Measurements from ENCODE around the gene SHROOM3. TPM values are rescaled to one million over a fixed set of nuclear protein-coding genes. Genes with fewer than 3 reads are reported as not detected.

The SHROOM3 gene
- polyA plus RNA-seq, 1 donor from 2014 or later: 2.7 TPM

- Histone ChIP-seq H3K79me2 (replicated peaks; ENCODE audit: insufficient read depth, low read length) (peaks cover 89% of the 10 kb centered on the region), H3K4me2 (ENCODE audit: low read length) (no peak overlapping the region)
Observed at GRCh38 chr4:76698141-76698540, 263.1 kb downstream of the SHROOM3 start.

DNA sequence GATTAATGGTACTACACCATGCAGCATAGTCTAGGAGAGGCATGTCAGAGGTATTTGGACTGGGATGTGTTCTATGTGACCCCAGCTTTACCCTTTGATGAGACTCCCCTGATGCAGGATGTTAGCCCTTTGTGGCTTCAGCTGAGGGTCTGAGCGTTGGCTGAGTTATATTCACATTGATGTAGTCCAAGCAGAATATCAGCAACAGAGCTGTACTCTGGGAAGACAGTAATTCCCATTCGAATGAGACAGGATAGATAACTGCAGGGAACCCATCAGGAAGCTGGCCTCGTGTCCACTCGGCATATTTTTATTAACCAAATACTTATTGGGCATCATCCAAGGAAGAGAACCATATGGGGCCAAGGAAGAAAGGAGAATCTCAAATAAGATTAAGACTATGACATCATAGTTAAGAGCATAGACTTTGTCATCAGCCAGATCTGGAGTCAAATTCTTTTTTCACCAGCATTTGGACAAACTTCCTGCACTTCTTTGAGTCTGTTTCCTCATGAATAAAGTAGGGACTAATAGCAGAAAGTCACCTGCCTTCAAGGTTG is 264.8 kb downstream of the SHROOM3 start:
- Histone ChIP-seq H3K9me3 (ENCODE audit: low read length) (no peaks in the 10 kb centered on the region), H3K9ac (ENCODE audit: low read length) (no peak overlapping the region), H3K27ac (ENCODE audit: low read length) (no peak overlapping the region), H3K4me3 (ENCODE audit: low read length) (no peak overlapping the region), H3K27me3 (ENCODE audit: insufficient read depth, low read depth, low read length) (no peaks in the 10 kb centered on the region), H3K4me2 (ENCODE audit: low read length) (no peak overlapping the region), H3F3A (ENCODE audit: insufficient read depth, low read length, poor library complexity, severe bottlenecking) (no peaks in the 10 kb centered on the region), H3K9me2 (ENCODE audit: insufficient read depth, low read length) (no peaks in the 10 kb centered on the region), H4K20me1 (ENCODE audit: insufficient read depth) (no peaks in the 10 kb centered on the region), H3K36me3 (ENCODE audit: insufficient read depth, low read length) (no peaks in the 10 kb centered on the region), H2AFZ (ENCODE audit: low read depth, low read length) (no peak overlapping the region), H3K79me2 (replicated peaks; ENCODE audit: insufficient read depth, low read length) (peaks cover 74% of the 10 kb centered on the region)
- TF ChIP-seq EZH2 (IDR thresholded peaks at IDR 0.05; ENCODE audit: borderline replicate concordance, insufficient read depth, low read length, poor library complexity, severe bottlenecking) (no peak), POLR2AphosphoS5 (IDR thresholded peaks at IDR 0.05) (no peak), MXI1 (conservative IDR thresholded peaks at IDR 0.05; ENCODE audit: poor library complexity, severe bottlenecking) (no peak), SMC3 (conservative IDR thresholded peaks at IDR 0.05; ENCODE audit: poor library complexity) (no peak), TAF1 (IDR thresholded peaks at IDR 0.05; ENCODE audit: low read depth) (no peak), EP300 (conservative IDR thresholded peaks at IDR 0.05; ENCODE audit: poor library complexity, severe bottlenecking) (no peak), RAD21 (conservative IDR thresholded peaks at IDR 0.05) (no peak)
- TF ChIP-seq, protein P1, sequence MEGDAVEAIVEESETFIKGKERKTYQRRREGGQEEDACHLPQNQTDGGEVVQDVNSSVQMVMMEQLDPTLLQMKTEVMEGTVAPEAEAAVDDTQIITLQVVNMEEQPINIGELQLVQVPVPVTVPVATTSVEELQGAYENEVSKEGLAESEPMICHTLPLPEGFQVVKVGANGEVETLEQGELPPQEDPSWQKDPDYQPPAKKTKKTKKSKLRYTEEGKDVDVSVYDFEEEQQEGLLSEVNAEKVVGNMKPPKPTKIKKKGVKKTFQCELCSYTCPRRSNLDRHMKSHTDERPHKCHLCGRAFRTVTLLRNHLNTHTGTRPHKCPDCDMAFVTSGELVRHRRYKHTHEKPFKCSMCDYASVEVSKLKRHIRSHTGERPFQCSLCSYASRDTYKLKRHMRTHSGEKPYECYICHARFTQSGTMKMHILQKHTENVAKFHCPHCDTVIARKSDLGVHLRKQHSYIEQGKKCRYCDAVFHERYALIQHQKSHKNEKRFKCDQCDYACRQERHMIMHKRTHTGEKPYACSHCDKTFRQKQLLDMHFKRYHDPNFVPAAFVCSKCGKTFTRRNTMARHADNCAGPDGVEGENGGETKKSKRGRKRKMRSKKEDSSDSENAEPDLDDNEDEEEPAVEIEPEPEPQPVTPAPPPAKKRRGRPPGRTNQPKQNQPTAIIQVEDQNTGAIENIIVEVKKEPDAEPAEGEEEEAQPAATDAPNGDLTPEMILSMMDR (IDR thresholded peaks at IDR 0.05; ENCODE audit: poor library complexity, severe bottlenecking): no peak
- TF ChIP-seq, protein P2, sequence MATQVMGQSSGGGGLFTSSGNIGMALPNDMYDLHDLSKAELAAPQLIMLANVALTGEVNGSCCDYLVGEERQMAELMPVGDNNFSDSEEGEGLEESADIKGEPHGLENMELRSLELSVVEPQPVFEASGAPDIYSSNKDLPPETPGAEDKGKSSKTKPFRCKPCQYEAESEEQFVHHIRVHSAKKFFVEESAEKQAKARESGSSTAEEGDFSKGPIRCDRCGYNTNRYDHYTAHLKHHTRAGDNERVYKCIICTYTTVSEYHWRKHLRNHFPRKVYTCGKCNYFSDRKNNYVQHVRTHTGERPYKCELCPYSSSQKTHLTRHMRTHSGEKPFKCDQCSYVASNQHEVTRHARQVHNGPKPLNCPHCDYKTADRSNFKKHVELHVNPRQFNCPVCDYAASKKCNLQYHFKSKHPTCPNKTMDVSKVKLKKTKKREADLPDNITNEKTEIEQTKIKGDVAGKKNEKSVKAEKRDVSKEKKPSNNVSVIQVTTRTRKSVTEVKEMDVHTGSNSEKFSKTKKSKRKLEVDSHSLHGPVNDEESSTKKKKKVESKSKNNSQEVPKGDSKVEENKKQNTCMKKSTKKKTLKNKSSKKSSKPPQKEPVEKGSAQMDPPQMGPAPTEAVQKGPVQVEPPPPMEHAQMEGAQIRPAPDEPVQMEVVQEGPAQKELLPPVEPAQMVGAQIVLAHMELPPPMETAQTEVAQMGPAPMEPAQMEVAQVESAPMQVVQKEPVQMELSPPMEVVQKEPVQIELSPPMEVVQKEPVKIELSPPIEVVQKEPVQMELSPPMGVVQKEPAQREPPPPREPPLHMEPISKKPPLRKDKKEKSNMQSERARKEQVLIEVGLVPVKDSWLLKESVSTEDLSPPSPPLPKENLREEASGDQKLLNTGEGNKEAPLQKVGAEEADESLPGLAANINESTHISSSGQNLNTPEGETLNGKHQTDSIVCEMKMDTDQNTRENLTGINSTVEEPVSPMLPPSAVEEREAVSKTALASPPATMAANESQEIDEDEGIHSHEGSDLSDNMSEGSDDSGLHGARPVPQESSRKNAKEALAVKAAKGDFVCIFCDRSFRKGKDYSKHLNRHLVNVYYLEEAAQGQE (IDR thresholded peaks at IDR 0.05; ENCODE audit: borderline replicate concordance): no peak

More at GRCh38 chr4:76698141-76698540, 263.1 kb downstream of the SHROOM3 start:
- no peaks in the 10 kb centered on the region for H3K36me3 ChIP-seq (ENCODE audit: insufficient read depth, low read length)
- no peaks in the 10 kb centered on the region for H3F3A ChIP-seq (ENCODE audit: insufficient read depth, low read length, poor library complexity, severe bottlenecking)
- no peaks in the 10 kb centered on the region for H3K27me3 ChIP-seq (ENCODE audit: insufficient read depth, low read depth, low read length)
- H3K9ac ChIP-seq (ENCODE audit: low read length): no peak overlapping the region
- no peak overlapping the region for H3K27ac ChIP-seq (ENCODE audit: low read length)
- H2AFZ ChIP-seq (ENCODE audit: low read depth, low read length): no peak overlapping the region
- H4K20me1 ChIP-seq (ENCODE audit: insufficient read depth): no peaks in the 10 kb centered on the region
- H3K9me3 ChIP-seq (ENCODE audit: low read length): no peaks in the 10 kb centered on the region
- H3K9me2 ChIP-seq (ENCODE audit: insufficient read depth, low read length): no peaks in the 10 kb centered on the region
- TF ChIP-seq, protein P1 (IDR thresholded peaks at IDR 0.05; ENCODE audit: poor library complexity, severe bottlenecking): no peak
- TF ChIP-seq POLR2AphosphoS5 (IDR thresholded peaks at IDR 0.05): no peak
- TF ChIP-seq, protein P2 (IDR thresholded peaks at IDR 0.05; ENCODE audit: borderline replicate concordance): no peak
- TF ChIP-seq RAD21 (conservative IDR thresholded peaks at IDR 0.05): no peak
- TF ChIP-seq MXI1 (conservative IDR thresholded peaks at IDR 0.05; ENCODE audit: poor library complexity, severe bottlenecking): no peak
- no peak for TF ChIP-seq SMC3 (conservative IDR thresholded peaks at IDR 0.05; ENCODE audit: poor library complexity)
- no peak for TF ChIP-seq EP300 (conservative IDR thresholded peaks at IDR 0.05; ENCODE audit: poor library complexity, severe bottlenecking)
- TF ChIP-seq TAF1 (IDR thresholded peaks at IDR 0.05; ENCODE audit: low read depth): no peak
- no peak for TF ChIP-seq EZH2 (IDR thresholded peaks at IDR 0.05; ENCODE audit: borderline replicate concordance, insufficient read depth, low read length, poor library complexity, severe bottlenecking)
- H3K4me3 ChIP-seq (ENCODE audit: low read length): no peak overlapping the region

All from neural cell (in vitro differentiated cells).